Measurements from ENCODE around the gene SRSF2. TPM values are rescaled to one million over a fixed set of nuclear protein-coding genes. Genes with fewer than 3 reads are reported as not detected.

Gene SRSF2
- total and polyA plus RNA-seq, 9 of the 15 experiments (the other 6 are each of a cell fraction or from before 2014, with no cell fraction given): 161 to 583 (median 393) TPM

DNA sequence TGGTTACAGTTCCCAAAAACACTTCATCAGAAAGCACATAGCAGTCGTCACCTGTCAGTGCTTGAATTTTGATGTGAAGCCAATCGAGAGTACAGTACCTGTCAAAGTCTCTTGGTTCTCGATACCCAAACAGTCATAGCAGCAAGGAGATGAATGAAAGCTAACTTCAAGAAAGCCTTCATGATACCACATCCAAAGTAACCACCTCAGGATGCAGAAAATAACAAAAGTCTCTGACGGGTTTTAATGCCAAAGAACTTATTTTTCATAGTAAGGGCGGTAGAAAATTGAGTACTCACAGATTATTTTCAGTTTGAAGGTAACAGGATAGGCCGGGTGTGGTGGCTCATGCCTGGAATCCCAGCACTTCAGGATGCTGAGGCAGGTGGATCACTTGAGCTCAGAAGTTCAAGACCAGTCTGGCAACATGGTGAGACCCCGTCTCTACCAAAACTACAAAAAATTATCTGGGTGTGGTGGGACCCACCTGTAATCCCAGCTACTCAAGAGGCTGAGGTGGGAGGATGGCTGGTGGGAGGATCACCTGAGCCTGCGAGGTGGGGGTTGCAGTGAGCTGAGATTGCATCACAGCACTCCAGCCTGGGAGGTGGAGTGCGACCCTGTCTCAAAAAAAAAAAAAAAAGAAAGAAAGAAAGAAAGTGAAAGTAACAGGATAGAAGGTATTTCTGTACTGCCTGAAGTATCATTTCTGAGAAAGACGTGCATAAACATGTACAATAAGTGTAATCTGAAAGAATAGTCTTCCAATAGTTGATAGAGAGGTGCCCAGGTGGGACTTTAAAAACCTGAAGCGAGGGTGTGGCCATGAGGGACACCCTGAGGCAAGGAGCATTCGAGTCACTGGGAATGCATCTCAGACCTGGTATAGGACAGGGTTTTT, 16.2 kb upstream of the SRSF2 start:
- no TSS peak for BruUV-seq (replicated peaks)
- H3K27ac ChIP-seq (ENCODE audit: extremely low read depth, low read depth, low read length): no peak overlapping the region
- H3K9ac ChIP-seq (ENCODE audit: insufficient read depth in 1 of 2, low read depth in 2 of 2, low read length in 2 of 2): no peak overlapping the region
- intact Hi-C loops (cut with micrococcal nuclease): no loop called here
- H3K4me3 ChIP-seq: no peak overlapping the region
- TF ChIP-seq, protein P1, sequence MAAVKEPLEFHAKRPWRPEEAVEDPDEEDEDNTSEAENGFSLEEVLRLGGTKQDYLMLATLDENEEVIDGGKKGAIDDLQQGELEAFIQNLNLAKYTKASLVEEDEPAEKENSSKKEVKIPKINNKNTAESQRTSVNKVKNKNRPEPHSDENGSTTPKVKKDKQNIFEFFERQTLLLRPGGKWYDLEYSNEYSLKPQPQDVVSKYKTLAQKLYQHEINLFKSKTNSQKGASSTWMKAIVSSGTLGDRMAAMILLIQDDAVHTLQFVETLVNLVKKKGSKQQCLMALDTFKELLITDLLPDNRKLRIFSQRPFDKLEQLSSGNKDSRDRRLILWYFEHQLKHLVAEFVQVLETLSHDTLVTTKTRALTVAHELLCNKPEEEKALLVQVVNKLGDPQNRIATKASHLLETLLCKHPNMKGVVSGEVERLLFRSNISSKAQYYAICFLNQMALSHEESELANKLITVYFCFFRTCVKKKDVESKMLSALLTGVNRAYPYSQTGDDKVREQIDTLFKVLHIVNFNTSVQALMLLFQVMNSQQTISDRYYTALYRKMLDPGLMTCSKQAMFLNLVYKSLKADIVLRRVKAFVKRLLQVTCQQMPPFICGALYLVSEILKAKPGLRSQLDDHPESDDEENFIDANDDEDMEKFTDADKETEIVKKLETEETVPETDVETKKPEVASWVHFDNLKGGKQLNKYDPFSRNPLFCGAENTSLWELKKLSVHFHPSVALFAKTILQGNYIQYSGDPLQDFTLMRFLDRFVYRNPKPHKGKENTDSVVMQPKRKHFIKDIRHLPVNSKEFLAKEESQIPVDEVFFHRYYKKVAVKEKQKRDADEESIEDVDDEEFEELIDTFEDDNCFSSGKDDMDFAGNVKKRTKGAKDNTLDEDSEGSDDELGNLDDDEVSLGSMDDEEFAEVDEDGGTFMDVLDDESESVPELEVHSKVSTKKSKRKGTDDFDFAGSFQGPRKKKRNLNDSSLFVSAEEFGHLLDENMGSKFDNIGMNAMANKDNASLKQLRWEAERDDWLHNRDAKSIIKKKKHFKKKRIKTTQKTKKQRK (IDR thresholded peaks at IDR 0.05; ENCODE audit: borderline replicate concordance, low read depth, low read length): no peak
- no peak for TF ChIP-seq JUNB (CRISPR knock-in tag; conservative IDR thresholded peaks at IDR 0.05)
- no peak for TF ChIP-seq MEIS2 (IDR thresholded peaks at IDR 0.05; ENCODE audit: partially characterized antibody)
- TF ChIP-seq, protein P2, sequence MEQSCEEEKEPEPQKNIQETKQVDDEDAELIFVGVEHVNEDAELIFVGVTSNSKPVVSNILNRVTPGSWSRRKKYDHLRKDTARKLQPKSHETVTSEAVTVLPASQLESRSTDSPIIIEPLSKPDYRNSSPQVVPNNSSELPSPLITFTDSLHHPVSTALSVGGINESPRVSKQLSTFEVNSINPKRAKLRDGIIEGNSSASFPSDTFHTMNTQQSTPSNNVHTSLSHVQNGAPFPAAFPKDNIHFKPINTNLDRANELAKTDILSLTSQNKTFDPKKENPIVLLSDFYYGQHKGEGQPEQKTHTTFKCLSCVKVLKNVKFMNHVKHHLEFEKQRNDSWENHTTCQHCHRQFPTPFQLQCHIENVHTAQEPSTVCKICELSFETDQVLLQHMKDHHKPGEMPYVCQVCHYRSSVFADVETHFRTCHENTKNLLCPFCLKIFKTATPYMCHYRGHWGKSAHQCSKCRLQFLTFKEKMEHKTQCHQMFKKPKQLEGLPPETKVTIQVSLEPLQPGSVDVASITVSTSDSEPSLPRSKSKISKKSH (CRISPR knock-in tag; IDR thresholded peaks at IDR 0.05): no peak
- no peaks in the 10 kb centered on the region for H3K9me3 ChIP-seq (replicated peaks; ENCODE audit: control insufficient read depth, insufficient read depth, low read depth, low read length)
- H3K9me1 ChIP-seq (ENCODE audit: control insufficient read depth, insufficient read depth, low read length): no peaks in the 10 kb centered on the region
- peaks cover 29% of the 10 kb centered on the region for H3K36me3 ChIP-seq (ENCODE audit: control insufficient read depth, insufficient read depth, low read length)
- ChIA-PET CTCF (ENCODE audit: low intra/inter-chr PET ratio) (no interaction called here), POLR2A (interaction anchor here (0.9 kb wide), 2 partner anchors 15 to 16 kb away, joined by 3 read pairs; partner anchors contain the start of genes MFSD11 and SRSF2)
- no peak overlapping the region for H2AFZ ChIP-seq (ENCODE audit: low read depth, low read length)
- no peaks in the 10 kb centered on the region for H4K20me1 ChIP-seq (replicated peaks; ENCODE audit: control insufficient read depth, insufficient read depth, low read length)
- WGBS (ENCODE audit: insufficient coverage, low coverage, missing lambda C conversion rate): 81% methylated on average over 11 of the region's 12 CpGs
- no peak overlapping the region for H3K4me2 ChIP-seq (ENCODE audit: insufficient read depth, low read length)
- in situ Hi-C loops (cut with MboI): no loop called here
- no peaks in the 10 kb centered on the region; a peak in 1 of 5 replicates for H3K4me1 ChIP-seq (replicated peaks in 1 of 2; ENCODE audit: control insufficient read depth in 2 of 2, insufficient read depth in 2 of 2, low read length in 2 of 2)
- ATAC-seq (no peak), FAIRE-seq (no peak), DNase-seq (ENCODE audit: extremely low read depth in 1 of 4, low spot score in 3 of 4) (no peak)
- H3K79me2 ChIP-seq (ENCODE audit: control insufficient read depth, insufficient read depth, low read length): no peaks in the 10 kb centered on the region
- H3K27me3 ChIP-seq (ENCODE audit: control insufficient read depth in 2 of 2, insufficient read depth in 2 of 2, low read length in 2 of 2): no peaks in the 10 kb centered on the region

Data from K562 (cell line).